Activated CD4-positive, alpha-beta T cell treated with anti-CD3 and anti-CD28 coated beads for 1 hour (primary cell): ENCODE measurements around the gene DENND1B.
"Not testable (repeated sequence)": the region's sequence is repeated elsewhere in the genome, so short reads cannot be mapped to it uniquely, and the experiment has no call there.

Source experiments
- DNase-seq: peaks from one replicate; pipeline ENCODE4 v3.0.0-alpha.2; 2020

DENND1B gene

GRCh38 chr1:197740992-197741391 is 34.3 kb downstream of the DENND1B start:
- DNase-seq = no peak

- no peak for DNase-seq
Measured at GRCh38 chr1:197738927-197739326, 36.4 kb downstream of the DENND1B start.

- DNase-seq = no peak
Measured at GRCh38 chr1:197737916-197738315, 37.4 kb downstream of the DENND1B start.

GRCh38 chr1:197736685-197737084 is 38.6 kb downstream of the DENND1B start:
- DNase-seq = no peak

GRCh38 chr1:197735461-197735860 is 39.8 kb downstream of the DENND1B start:
- no peak for DNase-seq

- DNase-seq = no peak
Measured at GRCh38 chr1:197733324-197733723, 42.0 kb downstream of the DENND1B start.

GRCh38 chr1:197732187-197732586 is 43.1 kb downstream of the DENND1B start:
- DNase-seq = no peak

GRCh38 chr1:197731449-197731848 is 43.8 kb downstream of the DENND1B start:
- DNase-seq = no peak

GRCh38 chr1:197725976-197726375 is 49.3 kb downstream of the DENND1B start:
- DNase-seq = no peak

- DNase-seq = no peak
Measured at GRCh38 chr1:197725044-197725443, 50.2 kb downstream of the DENND1B start.

- no peak for DNase-seq
Measured at GRCh38 chr1:197715806-197716205, 59.5 kb downstream of the DENND1B start.

- DNase-seq = no peak
Measured at GRCh38 chr1:197706601-197707000, 68.7 kb downstream of the DENND1B start.

- no peak for DNase-seq
Measured at GRCh38 chr1:197705941-197706340, 69.3 kb downstream of the DENND1B start.

- not testable (repeated sequence) for DNase-seq
Measured at GRCh38 chr1:197700688-197701087, 74.6 kb downstream of the DENND1B start.

- DNase-seq = no peak
Measured at GRCh38 chr1:197696372-197696771, 78.9 kb downstream of the DENND1B start.

- no peak for DNase-seq
Measured at GRCh38 chr1:197695961-197696360, 79.3 kb downstream of the DENND1B start.

- no peak for DNase-seq
Measured at GRCh38 chr1:197692965-197693364, 82.3 kb downstream of the DENND1B start.

GRCh38 chr1:197691816-197692215 is 83.5 kb downstream of the DENND1B start:
- DNase-seq = no peak

- DNase-seq = no peak
Measured at GRCh38 chr1:197690074-197690473, 85.2 kb downstream of the DENND1B start.

- DNase-seq = no peak
Measured at GRCh38 chr1:197688233-197688632, 87.0 kb downstream of the DENND1B start.

- no peak for DNase-seq
Measured at GRCh38 chr1:197686702-197687355, 88.5 kb downstream of the DENND1B start.

- no peak for DNase-seq
Measured at GRCh38 chr1:197686231-197686630, 89.0 kb downstream of the DENND1B start.

GRCh38 chr1:197685785-197686184 is 89.5 kb downstream of the DENND1B start:
- no peak for DNase-seq

- no peak for DNase-seq
Measured at GRCh38 chr1:197683895-197684553, 91.3 kb downstream of the DENND1B start.

- no peak for DNase-seq
Measured at GRCh38 chr1:197683280-197683679, 92.0 kb downstream of the DENND1B start.
